Muscle layer of duodenum (tissue), 2 donors: Measurements from ENCODE around the gene DEUP1.
"Not testable (repeated sequence)": the region's sequence is repeated elsewhere in the genome, so short reads cannot be mapped to it uniquely, and the experiment has no call there.

ENCODE experiments used
- H3K27ac ChIP-seq: one replicate; pipeline ENCODE4 v1.7.0; 2013; ENCODE audit warnings: mild to moderate bottlenecking, low read length
- H3K27me3 ChIP-seq: one replicate; pipeline ENCODE4 v1.7.0; 2013; ENCODE audit warnings: low read depth, mild to moderate bottlenecking, control low read depth, low read length
- H3K36me3 ChIP-seq, 2 donors: one replicate each; pipeline ENCODE4 v1.7.0; 2013; ENCODE audit warnings: low read length in 2 of 2, control low read depth in 1 of 2, mild to moderate bottlenecking in 1 of 2; ENCODE audit not compliant: insufficient read depth in 2 of 2, control insufficient read depth in 1 of 2
- H3K4me1 ChIP-seq, 2 donors: one replicate each; pipeline ENCODE4 v1.7.0; 2013; ENCODE audit warnings: low read length in 2 of 2, mild to moderate bottlenecking in 2 of 2, control low read depth in 1 of 2, moderate library complexity in 1 of 2; ENCODE audit not compliant: insufficient read depth in 2 of 2, control insufficient read depth in 1 of 2
- H3K4me3 ChIP-seq, 2 donors: one replicate each; pipeline ENCODE4 v1.7.0; 2013; ENCODE audit warnings: low read length in 2 of 2, low read depth in 1 of 2, mild to moderate bottlenecking in 1 of 2
- H3K9me3 ChIP-seq, 2 donors: one replicate each; pipeline ENCODE4 v1.7.0; 2013; ENCODE audit warnings: low read length in 2 of 2, control low read depth in 1 of 2, mild to moderate bottlenecking in 1 of 2; ENCODE audit not compliant: control insufficient read depth in 1 of 2
- donor health status: healthy.

The DEUP1 gene

DNA sequence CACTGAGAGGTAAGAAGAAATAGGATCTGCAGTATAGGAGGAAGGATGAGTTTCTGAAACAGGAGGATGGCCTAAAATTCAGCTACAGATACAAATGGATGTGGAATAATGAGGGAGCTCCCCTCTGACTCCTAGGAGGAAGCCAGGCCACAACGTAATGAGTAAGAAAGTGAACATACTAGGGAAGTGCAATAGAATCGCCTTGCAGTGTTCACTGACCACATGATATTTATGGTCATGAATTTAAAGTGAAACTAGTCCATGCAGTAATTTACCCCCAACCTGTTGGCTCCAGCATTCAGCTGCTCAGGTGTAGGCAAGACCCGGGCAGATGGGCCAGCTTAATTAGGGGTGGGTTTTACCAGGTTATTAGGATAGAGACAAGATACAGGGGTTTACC is 101.7 kb downstream of the DEUP1 start:
- Histone ChIP-seq H3K36me3 (no peaks in the 10 kb centered on the region), H3K4me3 (no peak overlapping the region), H3K27me3 (no peaks in the 10 kb centered on the region)

GRCh38 chr11:93443232-93443631 is 112.7 kb downstream of the DEUP1 start:
- H3K4me1 ChIP-seq, H3K4me3 ChIP-seq, H3K27ac ChIP-seq, H3K36me3 ChIP-seq, H3K27me3 ChIP-seq, H3K9me3 ChIP-seq: not testable (repeated sequence)

More for the DNA sequence above, 101.7 kb downstream of the DEUP1 start:
- no peaks in the 10 kb centered on the region for H3K4me1 ChIP-seq
- no peak overlapping the region for H3K27ac ChIP-seq
- no peaks in the 10 kb centered on the region for H3K9me3 ChIP-seq

DNA sequence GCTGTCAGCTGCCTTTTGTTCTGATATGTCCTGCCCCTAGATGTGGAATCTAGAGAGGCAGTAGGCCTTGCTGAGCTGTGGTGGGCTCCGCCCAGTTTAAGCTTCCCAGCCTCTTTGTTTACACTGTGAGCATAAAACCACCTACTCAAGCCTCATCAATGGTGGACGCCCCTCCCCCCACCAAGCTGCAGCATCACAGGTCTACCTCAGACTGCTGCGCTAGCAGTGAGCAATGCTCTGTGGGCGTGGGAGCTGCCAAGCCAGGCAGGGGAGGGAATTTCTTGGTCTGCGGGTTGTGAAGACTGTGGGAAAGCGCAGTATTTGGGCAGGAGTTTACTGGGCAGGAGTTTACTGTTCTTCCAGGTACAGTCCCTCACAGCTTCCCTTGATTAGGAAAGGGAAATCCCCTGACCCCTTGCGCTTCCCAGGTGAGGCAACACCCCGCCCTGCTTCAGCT is 114.1 kb downstream of the DEUP1 start:
- Histone ChIP-seq H3K9me3 (no peaks in the 10 kb centered on the region), H3K36me3 (no peaks in the 10 kb centered on the region), H3K4me3 (no peak overlapping the region), H3K27ac (no peak overlapping the region), H3K4me1 (no peaks in the 10 kb centered on the region), H3K27me3 (no peaks in the 10 kb centered on the region)

GRCh38 chr11:93458286-93458685 is 127.7 kb downstream of the DEUP1 start:
- H3K27ac ChIP-seq, result no peak overlapping the region
- no peaks in the 10 kb centered on the region for H3K27me3 ChIP-seq
- no peaks in the 10 kb centered on the region for H3K9me3 ChIP-seq
- no peak overlapping the region for H3K4me3 ChIP-seq
- H3K4me1 ChIP-seq, result no peaks in the 10 kb centered on the region
- H3K36me3 ChIP-seq, result no peaks in the 10 kb centered on the region

- not testable (repeated sequence) for H3K36me3 ChIP-seq, H3K9me3 ChIP-seq, H3K27me3 ChIP-seq, H3K27ac ChIP-seq, H3K4me3 ChIP-seq, H3K4me1 ChIP-seq
Observed at GRCh38 chr11:93463666-93464065, 133.1 kb downstream of the DEUP1 start.

- H3K27me3 ChIP-seq, result no peaks in the 10 kb centered on the region
- H3K9me3 ChIP-seq, result no peaks in the 10 kb centered on the region
- no peaks in the 10 kb centered on the region for H3K4me1 ChIP-seq
- no peaks in the 10 kb centered on the region for H3K36me3 ChIP-seq
- H3K4me3 ChIP-seq, result no peak overlapping the region
- no peak overlapping the region for H3K27ac ChIP-seq
Observed at GRCh38 chr11:93464927-93465540, 134.5 kb downstream of the DEUP1 start.

DNA sequence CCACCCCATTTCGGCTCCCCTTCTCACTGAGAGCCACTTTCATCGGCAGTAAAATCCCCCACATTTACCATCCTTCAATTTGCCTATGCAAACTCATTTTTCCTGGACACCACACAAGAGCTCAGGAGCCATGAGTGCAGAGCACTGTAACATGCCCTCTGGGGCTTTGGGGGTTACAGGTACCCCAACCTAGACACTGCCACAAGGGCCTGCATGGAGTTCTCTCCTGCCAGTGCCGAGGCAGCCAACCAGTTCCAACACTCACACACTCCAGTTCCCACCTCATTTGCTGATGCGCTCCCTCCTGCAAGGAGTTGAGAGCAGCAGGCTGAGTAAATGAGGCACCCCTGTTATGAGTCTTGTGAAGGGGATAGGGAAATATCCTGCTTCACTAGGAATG is 136.5 kb downstream of the DEUP1 start:
- Histone ChIP-seq H3K36me3 (no peaks in the 10 kb centered on the region), H3K4me1 (no peaks in the 10 kb centered on the region), H3K4me3 (no peak overlapping the region), H3K9me3 (no peaks in the 10 kb centered on the region), H3K27me3 (no peaks in the 10 kb centered on the region), H3K27ac (no peak overlapping the region)

DNA sequence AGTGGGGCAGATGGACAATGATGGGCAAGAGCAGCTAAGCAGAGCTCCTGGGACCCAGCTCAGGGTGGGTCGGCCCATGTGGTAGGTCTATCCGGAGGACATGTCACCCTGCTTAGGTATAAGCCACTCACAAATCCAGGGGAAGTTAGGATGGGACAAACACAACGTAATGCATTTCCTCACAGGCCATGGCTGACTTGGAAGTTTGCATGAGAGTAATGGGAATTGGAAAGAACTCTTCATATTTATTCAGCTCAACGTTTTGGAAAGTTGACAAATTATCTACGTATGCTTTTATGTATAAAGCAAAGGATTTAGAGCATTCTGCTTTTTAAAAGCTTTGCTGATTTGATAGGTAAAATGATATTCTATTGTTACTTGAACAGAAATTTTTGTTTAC is 137.7 kb downstream of the DEUP1 start:
- H3K36me3 ChIP-seq, result no peaks in the 10 kb centered on the region
- H3K27me3 ChIP-seq, result no peaks in the 10 kb centered on the region
- H3K4me1 ChIP-seq, result no peaks in the 10 kb centered on the region
- H3K27ac ChIP-seq, result no peak overlapping the region
- H3K9me3 ChIP-seq, result no peaks in the 10 kb centered on the region
- H3K4me3 ChIP-seq, result no peak overlapping the region

- Histone ChIP-seq H3K36me3 (peaks cover 0 to 4% of the 10 kb centered on the region in 2 donors), H3K4me3 (no peak overlapping the region), H3K4me1 (no peaks in the 10 kb centered on the region), H3K9me3 (no peaks in the 10 kb centered on the region), H3K27me3 (no peaks in the 10 kb centered on the region), H3K27ac (no peak overlapping the region)
Observed at GRCh38 chr11:93474123-93474522, 143.6 kb downstream of the DEUP1 start.

DNA sequence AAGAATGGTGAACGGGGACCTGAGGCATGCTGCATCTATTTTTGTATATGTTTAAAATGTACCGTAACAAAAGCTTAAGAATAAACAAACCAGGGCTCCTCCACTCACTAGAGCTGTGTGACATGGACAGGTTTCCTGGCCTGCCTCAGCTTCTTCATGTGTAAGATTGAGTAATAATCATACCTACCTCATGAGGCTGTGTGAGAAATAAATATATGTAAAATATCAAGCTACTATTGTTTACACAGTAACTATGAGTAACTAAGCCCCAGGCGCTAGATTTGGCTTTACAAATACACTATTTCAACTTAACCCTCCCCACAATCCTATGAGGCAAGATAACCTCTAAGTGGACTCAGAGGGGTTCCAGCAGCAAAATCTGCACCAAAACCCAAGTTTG is 146.3 kb downstream of the DEUP1 start:
- no peak overlapping the region for H3K4me3 ChIP-seq
- H3K27me3 ChIP-seq, result no peaks in the 10 kb centered on the region
- no peaks in the 10 kb centered on the region for H3K9me3 ChIP-seq
- H3K4me1 ChIP-seq, result no peaks in the 10 kb centered on the region
- H3K27ac ChIP-seq, result no peak overlapping the region
- peaks cover 0 to 4% of the 10 kb centered on the region in 2 donors for H3K36me3 ChIP-seq

DNA sequence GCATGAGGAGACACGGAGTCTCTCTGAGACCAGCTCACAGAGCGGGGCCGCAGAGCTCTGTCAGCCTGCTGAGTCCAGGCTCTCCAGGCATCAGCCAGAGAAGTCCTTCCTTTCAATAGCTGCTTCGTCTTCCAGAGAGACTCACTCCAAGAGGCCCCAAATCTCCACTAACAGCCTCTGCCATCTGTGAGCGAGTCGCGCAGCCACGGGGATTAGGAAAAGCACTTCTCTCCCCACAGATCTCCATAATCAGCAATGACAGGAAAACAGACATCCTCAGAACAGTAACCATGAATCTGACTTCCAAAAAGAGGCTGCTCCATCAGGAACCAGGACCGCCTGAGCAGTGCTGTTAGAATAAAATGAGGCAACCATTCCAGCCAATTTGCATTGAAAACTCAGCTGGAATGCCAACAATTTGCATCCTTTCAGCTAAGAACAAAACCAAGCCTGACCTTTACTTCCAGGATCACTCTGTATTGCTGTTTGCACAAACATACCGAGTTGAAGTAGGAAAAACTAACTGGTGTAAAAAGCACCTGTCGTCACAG is 147.2 kb downstream of the DEUP1 start:
- Histone ChIP-seq H3K36me3 (peaks cover 0 to 4% of the 10 kb centered on the region in 2 donors), H3K27ac (no peak overlapping the region), H3K4me1 (no peaks in the 10 kb centered on the region), H3K9me3 (no peaks in the 10 kb centered on the region), H3K27me3 (no peaks in the 10 kb centered on the region), H3K4me3 (no peak overlapping the region)

DNA sequence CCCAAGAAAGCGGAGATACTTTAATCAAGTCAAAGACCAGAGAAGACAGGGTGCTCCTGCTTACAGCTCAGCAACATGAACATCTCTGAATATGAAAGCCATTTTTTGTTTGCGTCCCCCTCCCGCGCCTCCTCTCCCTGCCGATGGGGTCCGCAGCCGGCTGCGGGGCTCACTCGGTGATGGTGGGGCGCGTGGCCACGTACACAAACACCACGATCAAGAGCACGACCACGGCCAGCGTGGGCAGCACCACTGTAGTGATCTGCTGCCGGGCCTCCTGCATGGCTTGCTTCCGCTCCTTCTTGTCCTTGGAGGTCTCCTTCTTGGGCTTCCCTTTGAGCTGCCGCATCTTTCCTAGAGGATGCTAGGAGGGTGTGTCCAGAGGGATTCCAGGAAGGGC is 148.3 kb downstream of the DEUP1 start:
- H3K4me3 ChIP-seq, result no peak overlapping the region

More for the DNA sequence above, 148.3 kb downstream of the DEUP1 start:
- H3K36me3 ChIP-seq, result peaks cover 0 to 4% of the 10 kb centered on the region in 2 donors
- no peak overlapping the region for H3K27ac ChIP-seq
- H3K9me3 ChIP-seq, result no peaks in the 10 kb centered on the region
- no peaks in the 10 kb centered on the region for H3K4me1 ChIP-seq
- H3K27me3 ChIP-seq, result no peaks in the 10 kb centered on the region
